Activated CD4-positive, alpha-beta T cell treated with anti-CD3 and anti-CD28 coated beads for 48 hours (primary cell): Measurements from ENCODE around the gene EFCAB10.
A peak's percentile ranks its signal among the peaks of the same experiment; 100 is the strongest.

ENCODE experiments used
- DNase-seq: peaks from one replicate; pipeline ENCODE4 v3.0.0-alpha.2; 2020

The EFCAB10 gene

GRCh38 chr7:105596866-105597265, 15.6 kb upstream of the EFCAB10 start:
- DNase-seq, result no peak

- DNase-seq, result no peak
Observed at GRCh38 chr7:105594034-105594433, 12.7 kb upstream of the EFCAB10 start.

GRCh38 chr7:105591522-105591921, 10.2 kb upstream of the EFCAB10 start:
- DNase-seq, result no peak

GRCh38 chr7:105590793-105591192, 9.5 kb upstream of the EFCAB10 start:
- no peak for DNase-seq

- peak; percentile 69 for DNase-seq
Observed at GRCh38 chr7:105589356-105590077, 8.2 kb upstream of the EFCAB10 start.

GRCh38 chr7:105587909-105588635, 6.8 kb upstream of the EFCAB10 start:
- no peak for DNase-seq

GRCh38 chr7:105585850-105586500, 4.7 kb upstream of the EFCAB10 start:
- DNase-seq, result no peak

- DNase-seq, result no peak
Observed at GRCh38 chr7:105584165-105584564, 2.9 kb upstream of the EFCAB10 start.

GRCh38 chr7:105583061-105583460, 1.8 kb upstream of the EFCAB10 start:
- no peak for DNase-seq

- no peak for DNase-seq
Observed at GRCh38 chr7:105580022-105580740, 1.1 kb downstream of the EFCAB10 start.

GRCh38 chr7:105578496-105578895, 2.8 kb downstream of the EFCAB10 start:
- no peak for DNase-seq

GRCh38 chr7:105577251-105577650, 4.0 kb downstream of the EFCAB10 start:
- DNase-seq, result no peak

- no peak for DNase-seq
Observed at GRCh38 chr7:105571891-105572290, 9.4 kb downstream of the EFCAB10 start.

- no peak for DNase-seq
Observed at GRCh38 chr7:105567821-105568220, 13.5 kb downstream of the EFCAB10 start.

GRCh38 chr7:105567024-105567423, 14.3 kb downstream of the EFCAB10 start:
- no peak for DNase-seq

GRCh38 chr7:105565190-105565589, 16.1 kb downstream of the EFCAB10 start:
- no peak for DNase-seq

GRCh38 chr7:105559926-105560325, 21.4 kb downstream of the EFCAB10 start:
- no peak for DNase-seq

GRCh38 chr7:105538339-105538738, 43.0 kb downstream of the EFCAB10 start:
- DNase-seq, result no peak

GRCh38 chr7:105532709-105533460, 48.4 kb downstream of the EFCAB10 start:
- no peak for DNase-seq

- DNase-seq, result peak; percentile 94
Observed at GRCh38 chr7:105531792-105532671, 49.3 kb downstream of the EFCAB10 start, which contains the start of gene RINT1. RINT1 (plus strand) TSS chr7:105532201; CDS start chr7:105532316, 115 bp downstream.

GRCh38 chr7:105530546-105530945, 50.7 kb downstream of the EFCAB10 start:
- DNase-seq, result no peak
